GM10266 (cell line): Measurements from ENCODE around the gene EQTN.
"Not testable (repeated sequence)": the region's sequence is repeated elsewhere in the genome, so short reads cannot be mapped to it uniquely, and the experiment has no call there.

Experiments used
- DNase-seq: peaks from one replicate; pipeline ENCODE4 v3.0.0; 2012; ENCODE audit errors: extremely low spot score
- TF ChIP-seq, protein P1 (sequence below): IDR thresholded peaks from 2 replicates; pipeline ENCODE4 v1.5.1; 2012; ENCODE audit warnings: mild to moderate bottlenecking, low read depth; ENCODE audit not compliant: control insufficient read depth, insufficient read depth; ENCODE audit errors: missing control alignments

EQTN gene

DNA sequence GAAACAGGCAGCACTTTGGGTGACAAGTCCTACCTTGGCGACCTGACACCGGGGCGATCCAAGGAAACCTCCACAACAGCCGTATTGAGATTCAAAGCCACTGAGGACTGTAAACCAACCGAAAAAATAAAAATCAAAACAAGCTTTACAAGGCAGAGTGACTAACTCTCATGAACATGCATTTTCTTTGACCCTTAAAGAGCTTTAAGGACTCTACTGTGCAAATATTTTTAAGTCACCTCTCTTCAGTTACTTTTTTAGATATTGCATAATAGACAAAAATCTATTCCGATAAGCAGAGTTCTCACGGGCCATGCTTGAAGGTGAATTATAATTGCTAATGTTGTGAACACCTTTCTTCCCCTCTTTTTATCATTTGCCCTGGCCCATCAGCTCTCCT lies 38.3 kb downstream of the EQTN start:
- no peak for DNase-seq
- TF ChIP-seq, protein P1, sequence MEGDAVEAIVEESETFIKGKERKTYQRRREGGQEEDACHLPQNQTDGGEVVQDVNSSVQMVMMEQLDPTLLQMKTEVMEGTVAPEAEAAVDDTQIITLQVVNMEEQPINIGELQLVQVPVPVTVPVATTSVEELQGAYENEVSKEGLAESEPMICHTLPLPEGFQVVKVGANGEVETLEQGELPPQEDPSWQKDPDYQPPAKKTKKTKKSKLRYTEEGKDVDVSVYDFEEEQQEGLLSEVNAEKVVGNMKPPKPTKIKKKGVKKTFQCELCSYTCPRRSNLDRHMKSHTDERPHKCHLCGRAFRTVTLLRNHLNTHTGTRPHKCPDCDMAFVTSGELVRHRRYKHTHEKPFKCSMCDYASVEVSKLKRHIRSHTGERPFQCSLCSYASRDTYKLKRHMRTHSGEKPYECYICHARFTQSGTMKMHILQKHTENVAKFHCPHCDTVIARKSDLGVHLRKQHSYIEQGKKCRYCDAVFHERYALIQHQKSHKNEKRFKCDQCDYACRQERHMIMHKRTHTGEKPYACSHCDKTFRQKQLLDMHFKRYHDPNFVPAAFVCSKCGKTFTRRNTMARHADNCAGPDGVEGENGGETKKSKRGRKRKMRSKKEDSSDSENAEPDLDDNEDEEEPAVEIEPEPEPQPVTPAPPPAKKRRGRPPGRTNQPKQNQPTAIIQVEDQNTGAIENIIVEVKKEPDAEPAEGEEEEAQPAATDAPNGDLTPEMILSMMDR, result no peak

DNA sequence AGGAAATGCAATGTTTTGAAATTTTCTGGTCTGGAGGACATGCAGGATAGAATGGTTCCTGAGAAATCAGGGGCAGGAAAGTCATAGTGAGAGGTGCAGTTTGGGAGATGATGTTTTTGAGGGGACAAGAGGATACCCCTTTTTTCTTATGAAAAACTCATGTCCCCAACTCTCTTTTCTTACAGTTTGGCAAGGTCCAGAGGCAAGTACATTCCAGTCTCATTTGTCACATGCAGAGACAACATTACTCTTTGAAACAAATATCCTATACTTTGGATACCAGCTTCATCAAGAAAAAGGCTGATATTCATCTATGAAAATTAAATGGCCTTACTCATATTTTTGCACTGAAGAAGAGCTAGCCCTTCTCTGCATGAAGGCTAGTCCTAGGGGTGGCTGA lies 48.2 kb downstream of the EQTN start:
- no peak for DNase-seq
- TF ChIP-seq, protein P1, result no peak

DNA sequence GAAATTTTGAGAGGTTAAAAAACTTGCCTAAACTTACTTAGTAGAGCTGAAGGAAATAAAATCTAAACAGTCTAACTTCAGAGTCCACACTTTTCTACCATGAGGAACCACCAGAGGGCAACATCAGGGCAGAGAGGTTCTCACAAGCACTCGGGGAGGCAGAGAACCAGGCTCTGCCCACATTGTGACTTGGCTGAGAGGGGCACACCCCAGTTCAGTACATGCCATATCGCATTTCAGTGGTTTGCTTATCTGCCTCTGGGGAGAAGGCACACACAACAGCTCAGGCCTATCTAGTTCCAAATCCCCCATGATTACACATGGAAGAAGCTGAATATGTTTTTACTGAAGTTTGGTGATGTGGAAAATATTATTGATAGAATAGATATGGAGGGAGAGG lies 49.2 kb downstream of the EQTN start:
- TF ChIP-seq, protein P1, result peak; percentile 58
- DNase-seq, result peak; percentile 23

GRCh38 chr9:27239648-27240047 lies 57.3 kb downstream of the EQTN start:
- not testable (repeated sequence) for DNase-seq
